NCI-H446 treated with DMSO at 0.1 percent for 48 hours (cell line): ENCODE data around the gene MAT2B.

ENCODE experiments used
- DNase-seq: peaks from one replicate; lab custom pipeline; 2025; lab: John Stamatoyannopoulos, UW

MAT2B gene

GRCh38 chr5:163551156-163551555 is 45.7 kb downstream of the MAT2B start:
- no peak for DNase-seq

- DNase-seq = no peak
Measured at GRCh38 chr5:163552536-163552935, 47.1 kb downstream of the MAT2B start.

- no peak for DNase-seq
Measured at GRCh38 chr5:163561339-163561738, 55.9 kb downstream of the MAT2B start.

- DNase-seq = no peak
Measured at GRCh38 chr5:163562071-163562470, 56.7 kb downstream of the MAT2B start.

GRCh38 chr5:163563112-163563511 is 57.7 kb downstream of the MAT2B start:
- no peak for DNase-seq

- DNase-seq = no peak
Measured at GRCh38 chr5:163563880-163564279, 58.5 kb downstream of the MAT2B start.

- peak; percentile 50 for DNase-seq
Measured at GRCh38 chr5:163564321-163564938, 59.0 kb downstream of the MAT2B start.

- no peak for DNase-seq
Measured at GRCh38 chr5:163565492-163565891, 60.1 kb downstream of the MAT2B start.

GRCh38 chr5:163565931-163566608 is 60.7 kb downstream of the MAT2B start:
- no peak for DNase-seq

GRCh38 chr5:163566678-163567077 is 61.3 kb downstream of the MAT2B start:
- DNase-seq = no peak

GRCh38 chr5:163567811-163568210 is 62.4 kb downstream of the MAT2B start:
- no peak for DNase-seq
